HFFc6 (cell line): Measurements from ENCODE around the gene OPRL1. TPM values are rescaled to one million over a fixed set of nuclear protein-coding genes. Genes with fewer than 3 reads are reported as not detected.

Experiments used
- DNase-seq: peaks from one replicate; pipeline ENCODE4 v3.0.0-alpha.2; 2018
- H3K27ac Mint-ChIP-seq: 2 replicates; pipeline ENCODE4 v1.8.0; 2020; ENCODE audit warnings: mild to moderate bottlenecking, mixed read lengths
- H3K27me3 Mint-ChIP-seq: 2 replicates; pipeline ENCODE4 v1.8.0; 2021; ENCODE audit warnings: mild to moderate bottlenecking, moderate library complexity, mixed read lengths; ENCODE audit not compliant: insufficient read depth
- H3K36me3 Mint-ChIP-seq: 2 replicates; pipeline ENCODE4 v1.8.0; 2021; ENCODE audit warnings: low read depth, mixed read lengths
- H3K4me1 Mint-ChIP-seq: 2 replicates; pipeline ENCODE4 v1.8.0; 2020; ENCODE audit warnings: low read depth, mixed read lengths
- H3K4me3 Mint-ChIP-seq: 2 replicates; pipeline ENCODE4 v1.8.0; 2020; ENCODE audit warnings: mild to moderate bottlenecking, moderate library complexity, mixed read lengths
- H3K9me3 Mint-ChIP-seq: 2 replicates; pipeline ENCODE4 v1.8.0; 2020; ENCODE audit warnings: mild to moderate bottlenecking, mixed read lengths
- CTCF ChIP-seq: fragments of 200-600 bp; sonication (generic); IDR thresholded peaks from 2 replicates; pipeline ENCODE4 v1.5.0; 2021; ENCODE audit warnings: antibody characterized with exemption, mild to moderate bottlenecking
- total RNA-seq, 6 experiments: library from RNA; stranded (reverse); fragmentation: NEBNext Ultra II Directional; extraction: Animal tissue kit (Norgen Biotek cat#: 25700); gene quantifications; 2 replicates in 1 of 6; 3 replicates in 5 of 6; pipeline ENCODE4 v1.2.3, GENCODE V29; 2021

OPRL1 gene
- total RNA-seq, 6 experiments from 2014 or later: 0.27 to 1.00 (median 0.41) TPM

GRCh38 chr20:64095927-64096326 is 16.0 kb downstream of the OPRL1 start:
- Mint-ChIP-seq H3K4me1 (no peaks in the 10 kb centered on the region), H3K4me3 (no peak overlapping the region), H3K9me3 (peaks cover 5% of the 10 kb centered on the region), H3K36me3 (no peaks in the 10 kb centered on the region; the same call in 1 of the 2 replicates), H3K27me3 (peaks cover 15% of the 10 kb centered on the region), H3K27ac (no peak overlapping the region)
- TF ChIP-seq CTCF: no peak
- no peak for DNase-seq

DNA sequence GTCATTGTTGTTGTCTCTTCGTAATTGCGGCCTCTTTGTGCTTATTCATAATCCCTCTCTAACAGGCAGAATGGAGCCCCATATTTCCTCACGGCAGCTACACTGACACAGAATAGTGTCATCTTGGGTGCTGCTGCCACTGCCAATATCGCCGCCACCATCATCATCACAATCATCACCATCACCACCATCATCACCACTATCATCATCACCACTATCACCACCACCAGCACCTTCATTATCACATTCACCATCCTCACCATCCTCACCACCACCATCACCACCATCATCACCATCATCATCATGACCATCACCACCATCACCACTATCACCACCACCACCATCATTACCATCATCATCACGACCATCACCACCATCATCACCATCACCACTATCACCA is 16.7 kb downstream of the OPRL1 start:
- Mint-ChIP-seq H3K4me1 (no peaks in the 10 kb centered on the region), H3K36me3 (no peaks in the 10 kb centered on the region; the same call in 1 of the 2 replicates), H3K27me3 (peaks cover 18% of the 10 kb centered on the region), H3K4me3 (no peak overlapping the region), H3K9me3 (peaks cover 5% of the 10 kb centered on the region), H3K27ac (no peak overlapping the region)
- no peak for TF ChIP-seq CTCF
- no peak for DNase-seq

DNA sequence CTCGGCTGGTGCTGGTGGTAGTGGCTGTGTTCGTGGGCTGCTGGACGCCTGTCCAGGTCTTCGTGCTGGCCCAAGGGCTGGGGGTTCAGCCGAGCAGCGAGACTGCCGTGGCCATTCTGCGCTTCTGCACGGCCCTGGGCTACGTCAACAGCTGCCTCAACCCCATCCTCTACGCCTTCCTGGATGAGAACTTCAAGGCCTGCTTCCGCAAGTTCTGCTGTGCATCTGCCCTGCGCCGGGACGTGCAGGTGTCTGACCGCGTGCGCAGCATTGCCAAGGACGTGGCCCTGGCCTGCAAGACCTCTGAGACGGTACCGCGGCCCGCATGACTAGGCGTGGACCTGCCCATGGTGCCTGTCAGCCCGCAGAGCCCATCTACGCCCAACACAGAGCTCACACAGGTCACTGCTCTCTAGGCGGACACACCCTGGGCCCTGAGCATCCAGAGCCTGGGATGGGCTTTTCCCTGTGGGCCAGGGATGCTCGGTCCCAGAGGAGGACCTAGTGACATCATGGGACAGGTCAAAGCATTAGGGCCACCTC is 18.7 kb downstream of the OPRL1 start:
- DNase-seq: no peak
- Mint-ChIP-seq H3K27ac (no peak overlapping the region), H3K27me3 (peaks cover 26% of the 10 kb centered on the region), H3K4me3 (no peak overlapping the region), H3K9me3 (peaks cover 5% of the 10 kb centered on the region), H3K4me1 (no peaks in the 10 kb centered on the region), H3K36me3 (no peaks in the 10 kb centered on the region; the same call in 1 of the 2 replicates)
- no peak for TF ChIP-seq CTCF

DNA sequence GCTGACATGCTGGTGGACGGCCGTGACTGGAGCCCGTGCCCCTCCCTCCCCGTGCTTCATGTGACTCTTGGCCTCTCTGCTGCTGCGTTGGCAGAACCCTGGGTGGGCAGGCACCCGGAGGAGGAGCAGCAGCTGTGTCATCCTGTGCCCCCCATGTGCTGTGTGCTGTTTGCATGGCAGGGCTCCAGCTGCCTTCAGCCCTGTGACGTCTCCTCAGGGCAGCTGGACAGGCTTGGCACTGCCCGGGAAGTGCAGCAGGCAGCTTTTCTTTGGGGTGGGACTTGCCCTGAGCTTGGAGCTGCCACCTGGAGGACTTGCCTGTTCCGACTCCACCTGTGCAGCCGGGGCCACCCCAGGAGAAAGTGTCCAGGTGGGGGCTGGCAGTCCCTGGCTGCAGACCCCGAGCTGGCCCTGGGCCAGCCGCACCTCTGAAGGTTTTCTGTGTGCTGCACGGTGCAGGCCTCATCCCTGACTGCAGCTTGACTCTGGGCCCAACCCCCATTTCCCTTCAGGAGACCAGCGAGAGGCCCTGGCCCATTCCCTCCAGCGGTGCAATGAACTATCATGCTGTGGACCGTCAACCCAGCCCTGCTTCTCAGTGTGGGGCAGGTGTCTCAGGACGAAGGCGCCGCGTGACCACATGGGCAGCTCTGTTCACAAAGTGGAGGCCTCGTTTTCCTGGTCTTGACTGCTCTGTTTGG is 19.4 kb downstream of the OPRL1 start:
- no peaks in the 10 kb centered on the region for H3K4me1 Mint-ChIP-seq
- H3K27me3 Mint-ChIP-seq: peaks cover 28% of the 10 kb centered on the region
- H3K4me3 Mint-ChIP-seq: no peak overlapping the region
- H3K36me3 Mint-ChIP-seq: no peaks in the 10 kb centered on the region; the same call in 1 of the 2 replicates
- no peak overlapping the region for H3K27ac Mint-ChIP-seq
- no peak for DNase-seq
- peaks cover 5% of the 10 kb centered on the region for H3K9me3 Mint-ChIP-seq
- TF ChIP-seq CTCF: no peak

DNA sequence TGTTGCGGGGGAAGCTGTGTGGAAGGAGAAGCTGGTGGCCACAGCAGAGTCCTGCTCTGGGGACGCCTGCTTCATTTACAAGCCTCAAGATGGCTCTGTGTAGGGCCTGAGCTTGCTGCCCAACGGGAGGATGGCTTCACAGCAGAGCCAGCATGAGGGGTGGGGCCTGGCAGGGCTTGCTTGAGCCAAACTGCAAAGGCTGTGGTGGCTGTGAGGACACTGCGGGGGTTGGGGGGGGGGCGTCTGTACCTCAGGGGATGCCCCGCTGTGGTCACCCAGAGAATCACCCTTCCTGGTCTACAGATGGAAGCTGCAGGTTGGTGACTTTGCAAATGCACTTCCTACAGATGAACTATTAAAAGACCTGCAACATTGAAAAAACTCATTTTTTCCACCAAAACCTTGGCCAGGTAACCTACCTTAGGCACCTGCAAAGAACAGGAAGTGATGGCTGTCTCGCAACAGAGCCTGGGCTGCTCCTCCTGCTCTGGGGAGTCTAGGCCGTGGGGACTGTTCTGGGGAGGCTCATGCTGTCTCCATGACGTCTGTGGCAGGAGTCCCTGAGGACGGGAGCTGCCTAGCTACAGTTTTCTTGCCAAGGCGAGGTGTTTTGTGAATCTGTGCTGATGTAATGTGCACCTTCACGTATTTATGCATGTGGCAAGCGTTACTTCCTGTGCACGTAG is 20.1 kb downstream of the OPRL1 start:
- DNase-seq: no peak
- Mint-ChIP-seq H3K4me1 (no peaks in the 10 kb centered on the region), H3K36me3 (no peaks in the 10 kb centered on the region; the same call in 1 of the 2 replicates), H3K4me3 (no peak overlapping the region), H3K27me3 (peaks cover 31% of the 10 kb centered on the region), H3K9me3 (peaks cover 5% of the 10 kb centered on the region), H3K27ac (no peak overlapping the region)
- no peak for TF ChIP-seq CTCF
